HT1080 (cell line): ENCODE data around the gene NRG3. TPM values are rescaled to one million over a fixed set of nuclear protein-coding genes. Genes with fewer than 3 reads are reported as not detected.
A peak's percentile ranks its signal among the peaks of the same experiment; 100 is the strongest.

Experiments
- DNase-seq: peaks from one replicate; pipeline ENCODE4 v3.0.0-alpha.2; 2015; ENCODE audit warnings: low read depth
- total RNA-seq: library from RNA; depleted of rRNA; stranded (reverse); fragments of >200 nt; shearing (Covaris generic); gene quantifications from 2 replicates; pipeline ENCODE4 v1.2.3, GENCODE V29; 2014

The NRG3 gene
- total RNA-seq, 1 experiment from 2014 or later = not detected

GRCh38 chr10:82463614-82464013, 588.6 kb downstream of the NRG3 start:
- DNase-seq = no peak

- no peak for DNase-seq
Measured at GRCh38 chr10:82464191-82464818, 589.3 kb downstream of the NRG3 start.

GRCh38 chr10:82464966-82465365, 590.0 kb downstream of the NRG3 start:
- no peak for DNase-seq

- DNase-seq = no peak
Measured at GRCh38 chr10:82468453-82468852, 593.5 kb downstream of the NRG3 start.

DNA sequence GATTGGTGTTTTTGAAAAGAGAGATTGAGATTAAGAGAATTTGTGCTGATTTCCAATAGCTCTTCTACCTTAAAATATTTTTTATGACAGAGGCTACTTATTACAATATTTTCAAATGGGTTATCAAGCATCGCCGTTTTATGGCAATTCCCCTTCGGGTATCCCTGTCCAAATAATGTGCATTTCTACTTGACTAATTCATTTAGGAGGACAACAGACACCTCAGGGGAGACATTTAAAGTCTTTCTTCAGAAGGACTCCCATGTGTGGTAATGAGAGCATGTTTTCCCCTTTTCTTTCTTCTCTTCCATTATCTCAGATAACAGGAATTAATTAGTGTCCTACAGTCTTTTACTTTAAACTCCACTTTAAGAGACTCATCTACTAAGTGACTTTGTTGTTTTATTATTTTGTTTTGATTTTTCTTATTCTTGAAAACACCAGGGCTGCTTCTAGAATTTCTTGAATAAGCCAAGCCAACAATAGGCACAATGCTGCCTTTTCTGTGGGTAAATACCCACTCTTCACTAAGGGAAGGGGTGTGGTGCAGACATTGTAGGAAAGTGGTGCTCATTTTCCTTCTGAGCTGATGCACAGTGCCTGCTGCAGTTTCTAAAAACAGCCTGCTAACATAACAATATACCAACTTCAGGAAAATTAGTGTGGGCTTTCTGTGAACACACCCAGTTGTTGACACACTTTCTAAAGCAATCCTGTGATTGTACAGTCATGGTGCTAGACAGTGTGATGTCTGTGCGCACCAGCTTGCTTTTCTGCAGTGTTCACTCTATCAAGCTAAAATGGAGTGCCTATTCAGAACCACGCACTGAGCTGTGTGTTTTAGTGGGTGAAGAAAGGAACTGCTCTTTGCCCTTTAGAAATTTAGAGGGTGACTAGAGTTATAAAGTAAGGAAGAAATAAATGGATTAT, 597.7 kb downstream of the NRG3 start:
- no peak for DNase-seq

DNA sequence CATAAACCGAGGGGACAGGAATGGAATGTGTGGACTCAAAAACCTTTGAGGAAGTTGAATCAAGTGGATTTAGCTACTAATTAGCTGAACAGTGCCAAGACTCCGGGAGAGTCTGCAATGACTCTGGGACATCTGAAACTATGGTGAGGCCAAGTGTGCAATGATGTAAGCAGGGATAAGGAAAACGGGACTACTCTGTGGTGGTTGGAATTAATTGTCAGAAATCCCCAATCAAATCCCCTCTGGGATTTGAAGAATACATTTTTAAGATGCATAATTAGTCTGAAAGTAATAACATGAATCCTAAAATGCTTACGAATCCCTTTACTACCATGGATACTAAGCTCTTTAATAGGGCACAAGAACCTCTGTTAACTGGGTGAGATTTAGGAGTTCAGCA, 602.8 kb downstream of the NRG3 start:
- DNase-seq = no peak

DNA sequence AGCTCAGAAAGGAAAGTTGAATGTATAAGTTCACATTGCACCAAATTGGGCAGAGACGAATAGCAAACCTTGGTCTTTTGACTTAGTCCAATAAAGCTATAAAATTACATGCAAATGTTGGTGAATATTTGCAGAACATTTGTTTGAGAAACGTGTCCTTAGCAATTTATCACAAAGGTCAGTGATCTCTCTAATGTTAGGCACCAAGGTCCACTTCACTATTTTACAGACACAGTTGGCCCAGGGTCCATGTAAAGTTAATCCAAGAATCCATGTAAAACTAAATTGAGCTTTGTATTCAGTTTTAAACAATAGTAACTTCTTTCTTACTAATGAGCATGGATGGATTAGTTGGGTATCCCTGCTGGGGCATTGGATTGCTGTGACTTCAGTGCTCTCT, 617.7 kb downstream of the NRG3 start:
- no peak for DNase-seq

DNA sequence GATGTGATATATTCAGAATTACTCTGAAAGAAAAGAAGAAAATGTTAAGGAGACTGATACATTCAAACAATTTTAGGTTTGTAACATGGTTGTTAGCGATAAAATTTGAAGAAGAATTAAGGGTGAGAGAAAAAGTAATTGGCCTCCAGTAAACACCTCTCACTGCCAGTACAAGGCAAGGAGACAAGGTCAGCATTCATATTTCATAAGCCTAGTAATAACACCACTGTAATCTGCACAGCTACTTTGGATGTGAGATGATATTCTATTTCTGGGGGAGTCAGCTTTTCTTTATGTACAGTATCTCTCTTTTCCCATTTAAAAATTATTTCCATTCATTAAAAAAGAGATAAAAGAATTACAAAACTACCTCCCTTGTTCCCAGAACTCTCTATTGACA, 621.1 kb downstream of the NRG3 start:
- DNase-seq = no peak

- peak; percentile 42 for DNase-seq
Measured at GRCh38 chr10:82497439-82497838, 622.4 kb downstream of the NRG3 start.

GRCh38 chr10:82498976-82499375, 624.0 kb downstream of the NRG3 start:
- no peak for DNase-seq

DNA sequence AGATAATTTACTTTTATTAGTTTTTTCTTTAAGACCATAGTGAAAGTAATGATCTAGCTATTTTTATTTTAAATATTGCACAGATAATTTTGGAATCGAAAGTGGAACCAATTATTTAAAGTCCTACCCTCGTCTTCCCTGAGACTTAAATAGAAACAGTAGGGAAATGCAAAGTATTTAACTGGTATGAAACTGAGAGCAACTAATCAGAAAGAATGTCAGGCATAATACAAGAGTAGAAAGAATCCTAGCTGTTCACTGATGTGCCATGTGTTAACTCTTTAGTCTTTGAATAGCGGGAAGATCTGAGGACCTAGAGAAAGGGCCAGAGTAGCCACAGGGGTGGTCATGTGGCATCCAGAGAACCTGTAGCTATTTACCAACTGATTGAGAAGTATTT, 630.0 kb downstream of the NRG3 start:
- no peak for DNase-seq

- no peak for DNase-seq
Measured at GRCh38 chr10:82506680-82507376, 631.8 kb downstream of the NRG3 start.

GRCh38 chr10:82515256-82515655, 640.3 kb downstream of the NRG3 start:
- DNase-seq = peak; percentile 6

- no peak for DNase-seq
Measured at GRCh38 chr10:82529062-82529461, 654.1 kb downstream of the NRG3 start.

- no peak for DNase-seq
Measured at GRCh38 chr10:82535457-82535856, 660.5 kb downstream of the NRG3 start.

DNA sequence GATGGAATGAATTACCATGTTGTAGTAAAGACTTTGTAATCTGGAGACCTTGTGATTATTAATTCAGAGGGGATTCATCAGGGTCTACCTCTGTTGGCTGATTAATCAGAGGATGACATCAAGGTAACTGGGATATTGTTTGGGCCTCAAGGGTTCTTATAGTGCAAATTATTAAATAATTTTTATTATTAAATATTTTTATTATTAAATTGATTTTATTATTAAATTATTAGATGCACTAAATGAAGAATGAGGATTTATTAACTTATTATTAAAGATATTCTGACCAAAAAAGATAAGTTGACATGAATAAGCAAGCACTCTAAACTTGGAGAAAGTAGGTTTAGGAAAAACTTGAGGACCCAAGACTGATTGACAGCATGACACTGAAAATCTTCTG, 661.7 kb downstream of the NRG3 start:
- no peak for DNase-seq

GRCh38 chr10:82538272-82538671, 663.3 kb downstream of the NRG3 start:
- no peak for DNase-seq

GRCh38 chr10:82543631-82544030, 668.6 kb downstream of the NRG3 start:
- DNase-seq = no peak

DNA sequence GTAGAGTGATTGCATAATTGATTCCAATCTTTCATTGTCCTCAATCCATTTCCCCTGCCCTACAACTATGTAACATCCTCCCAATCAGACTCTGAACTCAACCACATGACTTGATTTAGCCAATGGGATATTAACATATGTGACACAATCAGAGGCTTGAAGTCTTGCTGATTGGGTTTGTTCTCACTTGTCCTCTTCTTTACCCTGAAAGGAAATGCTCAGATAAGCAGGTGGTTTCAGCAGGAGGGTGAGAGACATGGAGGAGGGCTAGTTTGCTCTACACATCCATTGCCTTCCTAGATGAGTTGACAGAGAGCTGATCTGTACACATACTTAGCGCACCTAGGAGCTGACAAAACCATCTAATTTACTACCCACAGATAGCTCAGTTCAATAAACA, 669.4 kb downstream of the NRG3 start:
- no peak for DNase-seq

- no peak for DNase-seq
Measured at GRCh38 chr10:82551506-82551905, 676.5 kb downstream of the NRG3 start.

DNA sequence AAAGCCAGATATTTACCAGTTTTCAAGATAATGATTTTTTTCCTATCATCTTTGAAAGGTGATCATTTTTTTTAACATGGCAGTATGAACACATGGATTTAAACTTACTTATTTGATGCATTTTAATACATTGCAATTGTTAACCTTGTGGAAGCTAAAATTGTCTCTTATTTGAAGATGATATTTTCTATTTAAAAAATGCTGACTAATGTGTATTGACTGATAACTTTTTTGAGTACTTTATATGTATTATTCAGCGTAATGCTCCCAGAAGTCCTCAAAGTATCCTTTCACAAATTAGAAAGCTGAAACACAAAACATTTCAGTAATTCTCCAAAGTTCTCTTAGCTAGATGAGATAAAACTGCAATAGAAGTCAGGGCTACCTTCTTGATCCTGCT, 677.3 kb downstream of the NRG3 start:
- DNase-seq = no peak

DNA sequence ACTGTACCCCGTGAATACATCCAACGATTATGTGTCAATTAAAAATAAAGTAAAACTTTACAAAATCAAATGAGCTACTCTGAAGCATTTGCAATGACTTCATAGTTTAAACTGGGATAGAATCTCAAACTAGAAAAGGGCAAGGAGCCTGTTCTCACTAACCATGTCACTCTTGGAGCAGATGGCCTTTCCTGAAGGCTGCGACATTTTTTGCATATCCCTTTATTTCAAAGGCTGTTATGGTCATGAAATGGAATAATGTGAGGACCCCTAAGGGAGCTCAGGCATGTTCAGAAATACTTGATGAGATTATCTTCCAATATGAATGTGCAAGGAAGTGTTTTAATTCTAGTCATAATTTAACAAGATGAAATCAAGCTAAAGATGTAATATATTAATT, 679.4 kb downstream of the NRG3 start:
- no peak for DNase-seq
